Measurements from ENCODE around the gene PIANP.

PIANP gene

GRCh38 chr12:6667559-6668210 lies 32.9 kb downstream of the PIANP start:
- peaks cover 12% of the 10 kb centered on the region for H3K4me1 ChIP-seq (ENCODE audit: insufficient read depth, low read length)
- no peak overlapping the region for H3K4me2 ChIP-seq (ENCODE audit: insufficient read depth, low read length)
- H3K36me3 ChIP-seq (ENCODE audit: insufficient read depth, low read length), result peaks cover 66% of the 10 kb centered on the region
- ATAC-seq (ENCODE audit: insufficient read depth, low read depth) (no peak), DNase-seq (no peak)
- TF ChIP-seq EZH2 (IDR thresholded peaks at IDR 0.05; ENCODE audit: borderline replicate concordance, low read depth, low read length, severe bottlenecking) (no peak), CTCF (IDR thresholded peaks at IDR 0.05; ENCODE audit: borderline replicate concordance, extremely low read depth, low read length, poor library complexity, severe bottlenecking) (peak; percentile 45)
- 0 out of 2 replicates have a peak, but pooled peaks cover 3% of the 10 kb centered on the region for H4K20me1 ChIP-seq (ENCODE audit: insufficient read depth, low read length)
- H3K27me3 ChIP-seq (ENCODE audit: insufficient read depth, low read length, poor library complexity), result no peaks in the 10 kb centered on the region
- no peak overlapping the region for H3K4me3 ChIP-seq (ENCODE audit: low read depth in 1 of 2, low read length in 2 of 2)
- no peak overlapping the region for H2AFZ ChIP-seq (ENCODE audit: low read depth, low read length)
- H3K9me3 ChIP-seq (ENCODE audit: insufficient read depth, low read length, severe bottlenecking), result no peaks in the 10 kb centered on the region
- no peak overlapping the region for H3K27ac ChIP-seq (ENCODE audit: low read length)
- H3K79me2 ChIP-seq (ENCODE audit: insufficient read depth, low read length), result peaks cover 2% of the 10 kb centered on the region
- H3K9ac ChIP-seq (ENCODE audit: low read depth, low read length), result no peak overlapping the region

GRCh38 chr12:6666211-6666610 lies 34.4 kb downstream of the PIANP start:
- no peak overlapping the region for H3K4me3 ChIP-seq (ENCODE audit: low read depth in 1 of 2, low read length in 2 of 2)
- H3K27ac ChIP-seq (ENCODE audit: low read length), result no peak overlapping the region
- H3K4me1 ChIP-seq (ENCODE audit: insufficient read depth, low read length), result peaks cover 26% of the 10 kb centered on the region
- no peak for ATAC-seq (ENCODE audit: insufficient read depth, low read depth)
- 0 out of 2 replicates have a peak, but pooled peaks cover 2% of the 10 kb centered on the region for H4K20me1 ChIP-seq (ENCODE audit: insufficient read depth, low read length)
- peaks cover 52% of the 10 kb centered on the region for H3K36me3 ChIP-seq (ENCODE audit: insufficient read depth, low read length)
- TF ChIP-seq EZH2 (IDR thresholded peaks at IDR 0.05; ENCODE audit: borderline replicate concordance, low read depth, low read length, severe bottlenecking), result no peak
- TF ChIP-seq CTCF (IDR thresholded peaks at IDR 0.05; ENCODE audit: borderline replicate concordance, extremely low read depth, low read length, poor library complexity, severe bottlenecking), result no peak
- peaks cover 17% of the 10 kb centered on the region for H3K79me2 ChIP-seq (ENCODE audit: insufficient read depth, low read length)
- no peaks in the 10 kb centered on the region for H3K9me3 ChIP-seq (ENCODE audit: insufficient read depth, low read length, severe bottlenecking)
- H3K9ac ChIP-seq (ENCODE audit: low read depth, low read length), result no peak overlapping the region
- H3K4me2 ChIP-seq (ENCODE audit: insufficient read depth, low read length), result no peak overlapping the region
- no peak overlapping the region for H2AFZ ChIP-seq (ENCODE audit: low read depth, low read length)
- H3K27me3 ChIP-seq (ENCODE audit: insufficient read depth, low read length, poor library complexity), result no peaks in the 10 kb centered on the region
- no peak for DNase-seq

GRCh38 chr12:6664902-6665301 lies 35.7 kb downstream of the PIANP start:
- Histone ChIP-seq H3K4me1 (ENCODE audit: insufficient read depth, low read length) (peaks cover 27% of the 10 kb centered on the region), H3K9ac (ENCODE audit: low read depth, low read length) (no peak overlapping the region), H3K9me3 (ENCODE audit: insufficient read depth, low read length, severe bottlenecking) (no peaks in the 10 kb centered on the region), H2AFZ (ENCODE audit: low read depth, low read length) (no peak overlapping the region), H3K4me2 (ENCODE audit: insufficient read depth, low read length) (no peak overlapping the region), H4K20me1 (ENCODE audit: insufficient read depth, low read length) (no peaks in the 10 kb centered on the region), H3K4me3 (ENCODE audit: low read depth in 1 of 2, low read length in 2 of 2) (no peak overlapping the region), H3K79me2 (ENCODE audit: insufficient read depth, low read length) (peaks cover 25% of the 10 kb centered on the region), H3K36me3 (ENCODE audit: insufficient read depth, low read length) (peaks cover 38% of the 10 kb centered on the region), H3K27ac (ENCODE audit: low read length) (no peak overlapping the region), H3K27me3 (ENCODE audit: insufficient read depth, low read length, poor library complexity) (no peaks in the 10 kb centered on the region)
- no peak for TF ChIP-seq CTCF (IDR thresholded peaks at IDR 0.05; ENCODE audit: borderline replicate concordance, extremely low read depth, low read length, poor library complexity, severe bottlenecking)
- no peak for ATAC-seq (ENCODE audit: insufficient read depth, low read depth)
- no peak for DNase-seq
